SK-N-SH treated with all-trans-retinoic acid at 6 μM for 48 hours (cell line): Measurements from ENCODE around the gene LIMK1.

Experiments
- ARNTL ChIP-seq: fragments of 450-650 bp; formaldehyde crosslinking; IDR thresholded peaks from 2 replicates; pipeline ENCODE4 v1.5.0; 2020; ENCODE audit warnings: low read depth, mild to moderate bottlenecking, moderate library complexity, borderline replicate concordance
- CREB5 ChIP-seq: fragments of 250-450 bp; sonication (Bioruptor Pico); IDR thresholded peaks from 2 replicates; pipeline ENCODE4 v1.5.1; 2020; ENCODE audit warnings: low read depth, mild to moderate bottlenecking, moderate library complexity
- ESRRG ChIP-seq: fragments of 250-450 bp; sonication (Bioruptor Pico); IDR thresholded peaks from 2 replicates; pipeline ENCODE4 v1.6.1; 2021; ENCODE audit warnings: mild to moderate bottlenecking
- ISL1 ChIP-seq: fragments of 250-450 bp; sonication (Bioruptor Pico); IDR thresholded peaks from 2 replicates; pipeline ENCODE4 v2.1.2; 2022; ENCODE audit warnings: mild to moderate bottlenecking, moderate library complexity
- OSR1 ChIP-seq: fragments of 250-450 bp; sonication (Bioruptor Pico); IDR thresholded peaks from 2 replicates; pipeline ENCODE4 v1.8.0; 2022; ENCODE audit warnings: moderate library complexity, mild to moderate bottlenecking, inconsistent platforms
- PATZ1 ChIP-seq: fragments of 250-450 bp; sonication (Bioruptor Pico); IDR thresholded peaks from 2 replicates; pipeline ENCODE4 v1.8.0; 2020; ENCODE audit warnings: mild to moderate bottlenecking, moderate library complexity, borderline replicate concordance
- POU6F1 ChIP-seq: fragments of 250-450 bp; sonication (Bioruptor Pico); IDR thresholded peaks from 2 replicates; pipeline ENCODE4 v1.8.0; 2021; ENCODE audit warnings: low read depth, mild to moderate bottlenecking, moderate library complexity, borderline replicate concordance
- SNAI2 ChIP-seq: fragments of 250-450 bp; sonication (Bioruptor Pico); IDR thresholded peaks from 2 replicates; pipeline ENCODE4 v1.5.0; 2020; ENCODE audit warnings: mild to moderate bottlenecking, moderate library complexity
- ZC3H10 ChIP-seq: fragments of 250-450 bp; sonication (Bioruptor Pico); IDR thresholded peaks from 2 replicates; pipeline ENCODE4 v1.5.1; 2021; ENCODE audit warnings: mild to moderate bottlenecking, moderate library complexity
- ZNF565 ChIP-seq: fragments of 450-650 bp; formaldehyde crosslinking; conservative IDR thresholded peaks from 2 replicates; pipeline ENCODE4 v1.5.0; 2020; ENCODE audit warnings: low read depth, mild to moderate bottlenecking, moderate library complexity
- ZNF70 ChIP-seq: fragments of 450-650 bp; formaldehyde crosslinking; IDR thresholded peaks from 2 replicates; pipeline ENCODE4 v1.5.0; 2020; ENCODE audit warnings: mild to moderate bottlenecking, moderate library complexity
- ZNF8 ChIP-seq: fragments of 450-650 bp; formaldehyde crosslinking; IDR thresholded peaks from 2 replicates; pipeline ENCODE4 v1.5.0; 2020; ENCODE audit warnings: mild to moderate bottlenecking, moderate library complexity

- TF ChIP-seq SNAI2 (CRISPR knock-in tag): no peak
- TF ChIP-seq ZC3H10 (CRISPR knock-in tag): no peak
- no peak for TF ChIP-seq ZNF8 (CRISPR knock-in tag)
- TF ChIP-seq PATZ1 (CRISPR knock-in tag): no peak
- TF ChIP-seq CREB5 (CRISPR knock-in tag): no peak
- TF ChIP-seq ARNTL (CRISPR knock-in tag): no peak
- no peak for TF ChIP-seq ISL1 (CRISPR knock-in tag)
- no peak for TF ChIP-seq OSR1 (CRISPR knock-in tag)
- no peak for TF ChIP-seq ESRRG (CRISPR knock-in tag)
- TF ChIP-seq ZNF565 (CRISPR knock-in tag): no peak
- TF ChIP-seq ZNF70 (CRISPR knock-in tag): no peak
- no peak for TF ChIP-seq POU6F1
Measured at GRCh38 chr7:74074770-74075169, 8.8 kb upstream of the LIMK1 start.
